A549 (cell line): Measurements from ENCODE around the gene MOGAT2.

Experiments
- CHD2 ChIP-seq: fragments of 150-350 bp; IDR thresholded peaks from 2 replicates; pipeline ENCODE4 v1.6.1; 2014; ENCODE audit warnings: low read length; ENCODE audit not compliant: partially characterized antibody
- CTCF ChIP-seq: fragments of >200 bp; sonication (Bioruptor Twin); formaldehyde crosslinking; IDR thresholded peaks from 3 replicates; pipeline ENCODE4 v1.5.1; 2016
- ELK1 ChIP-seq: fragments of 150-350 bp; IDR thresholded peaks from 2 replicates; pipeline ENCODE4 v1.6.1; 2014; ENCODE audit warnings: low read depth, mild to moderate bottlenecking, low read length
- EP300 ChIP-seq, 2 experiments: fragments of >200 bp; sonication (Bioruptor Twin); formaldehyde crosslinking; IDR thresholded peaks; 2 replicates in 1 of 2; 3 replicates in 1 of 2; pipeline ENCODE4 v1.6.1; 2016 to 2017
- JUN ChIP-seq, 2 experiments: fragments of >200 bp; sonication (Bioruptor Twin); formaldehyde crosslinking; IDR thresholded peaks; 2 replicates in 1 of 2; 3 replicates in 1 of 2; pipeline ENCODE4 v1.6.1; 2016 to 2017
- MAFK ChIP-seq: fragments of 450-650 bp; IDR thresholded peaks from 2 replicates; pipeline ENCODE4 v1.6.1; 2014; ENCODE audit not compliant: partially characterized antibody
- NR3C1 ChIP-seq: fragments of >200 bp; sonication (Bioruptor Twin); formaldehyde crosslinking; IDR thresholded peaks from 3 replicates; pipeline ENCODE4 v1.6.1; 2017
- POLR2A ChIP-seq: IDR thresholded peaks from 2 replicates; pipeline ENCODE4 v1.6.1; 2012; ENCODE audit warnings: mild to moderate bottlenecking, low read length
- RAD21 ChIP-seq, 2 experiments: fragments of >200 bp in 1 of 2; sonication (Bioruptor Twin) in 1 of 2; formaldehyde crosslinking in 1 of 2; IDR thresholded peaks in 1 of 2; conservative IDR thresholded peaks in 1 of 2; 2 replicates in 1 of 2; 3 replicates in 1 of 2; pipeline ENCODE4 v1.6.1; 2012 to 2018; ENCODE audit warnings: inconsistent platforms in 1 of 2
- REST ChIP-seq: fragments of 200-600 bp; sonication (generic); IDR thresholded peaks from 2 replicates; pipeline ENCODE4 v1.6.1; 2016; ENCODE audit warnings: antibody characterized with exemption, mild to moderate bottlenecking, moderate library complexity

- TF ChIP-seq RAD21 (conservative IDR thresholded peaks at IDR 0.05 in 1 of 2, IDR thresholded peaks at IDR 0.05 in 1 of 2) (no peak), MAFK (no peak), CTCF (no peak), REST (no peak), NR3C1 (no peak), POLR2A (no peak), CHD2 (no peak), EP300 (IDR thresholded peaks at IDR 0.05) (no peak), ELK1 (no peak), JUN (IDR thresholded peaks at IDR 0.05) (no peak)
Measured at GRCh38 chr11:75745807-75746206, 28.2 kb downstream of the MOGAT2 start.
